Neutrophil (primary cell): ENCODE data around the gene PTH1R.

Experiments
- H3K27ac ChIP-seq: fragments of 200-600 bp; sonication (generic); 2 replicates; pipeline ENCODE4 v1.5.1; 2016; ENCODE audit warnings: mild to moderate bottlenecking, moderate library complexity
- H3K27me3 ChIP-seq: fragments of 200-600 bp; sonication (generic); 2 replicates; pipeline ENCODE4 v1.6.0; 2016; ENCODE audit warnings: mild to moderate bottlenecking
- H3K36me3 ChIP-seq: fragments of 200-600 bp; sonication (generic); 2 replicates; pipeline ENCODE4 v1.5.1; 2017
- H3K4me1 ChIP-seq, 2 experiments: fragments of 200-600 bp in 1 of 2; sonication (generic) in 1 of 2; 1 replicate in 1 of 2; 2 replicates in 1 of 2; pipeline versions ENCODE4 v1.5.1 to v1.6.1; 2013 to 2016; ENCODE audit warnings: low read depth in 1 of 2, low read length in 1 of 2, mild to moderate bottlenecking in 1 of 2, moderate library complexity in 1 of 2; ENCODE audit not compliant: control insufficient read depth in 1 of 2, insufficient read depth in 1 of 2
- H3K4me3 ChIP-seq, 2 experiments: fragments of 200-600 bp in 1 of 2; sonication (generic) in 1 of 2; 1 replicate in 1 of 2; 2 replicates in 1 of 2; pipeline ENCODE4 v1.5.1; 2013 to 2016; ENCODE audit warnings: low read depth in 1 of 2, low read length in 1 of 2, mild to moderate bottlenecking in 1 of 2, moderate library complexity in 1 of 2
- H3K9me3 ChIP-seq: fragments of 200-600 bp; sonication (generic); 2 replicates; pipeline ENCODE4 v1.5.1; 2016
- CTCF ChIP-seq: fragments of 200-600 bp; sonication (generic); IDR thresholded peaks from 2 replicates; pipeline ENCODE4 v1.5.1; 2016; ENCODE audit warnings: antibody characterized with exemption

PTH1R gene

GRCh38 chr3:46889381-46890110 lies 12.0 kb downstream of the PTH1R start:
- H3K9me3 ChIP-seq: no peaks in the 10 kb centered on the region
- H3K27me3 ChIP-seq: peaks cover 100% of the 10 kb centered on the region
- H3K4me3 ChIP-seq: no peak overlapping the region
- no peak overlapping the region for H3K27ac ChIP-seq
- H3K4me1 ChIP-seq: peaks cover 9 to 10% of the 10 kb centered on the region in 2 experiments
- TF ChIP-seq CTCF: no peak
- no peaks in the 10 kb centered on the region for H3K36me3 ChIP-seq

- peaks cover 95% of the 10 kb centered on the region for H3K27me3 ChIP-seq
- peaks cover 9 to 10% of the 10 kb centered on the region in 2 experiments for H3K4me1 ChIP-seq
- H3K9me3 ChIP-seq: no peaks in the 10 kb centered on the region
- TF ChIP-seq CTCF: no peak
- no peak overlapping the region for H3K4me3 ChIP-seq
- H3K36me3 ChIP-seq: no peaks in the 10 kb centered on the region
- H3K27ac ChIP-seq: no peak overlapping the region
These were observed 12.6 kb downstream of the PTH1R start for GRCh38 chr3:46890132-46890531.

GRCh38 chr3:46891132-46891531 lies 13.6 kb downstream of the PTH1R start:
- no peak overlapping the region for H3K4me3 ChIP-seq

GRCh38 chr3:46892285-46893145 lies 15.0 kb downstream of the PTH1R start:
- Histone ChIP-seq H3K4me3 (peak overlapping the region in 1 of 2 experiments; percentile 49), H3K27ac (no peak overlapping the region), H3K27me3 (peaks cover 94% of the 10 kb centered on the region), H3K36me3 (no peaks in the 10 kb centered on the region), H3K4me1 (peaks cover 9 to 10% of the 10 kb centered on the region in 2 experiments), H3K9me3 (no peaks in the 10 kb centered on the region)
- no peak for TF ChIP-seq CTCF

More at GRCh38 chr3:46891132-46891531, 13.6 kb downstream of the PTH1R start:
- peaks cover 9 to 10% of the 10 kb centered on the region in 2 experiments for H3K4me1 ChIP-seq
- no peak for TF ChIP-seq CTCF
- no peaks in the 10 kb centered on the region for H3K36me3 ChIP-seq
- H3K27me3 ChIP-seq: peaks cover 94% of the 10 kb centered on the region
- H3K27ac ChIP-seq: no peak overlapping the region
- no peaks in the 10 kb centered on the region for H3K9me3 ChIP-seq

GRCh38 chr3:46893146-46893748 lies 15.7 kb downstream of the PTH1R start:
- no peaks in the 10 kb centered on the region for H3K36me3 ChIP-seq
- no peak for TF ChIP-seq CTCF
- H3K4me1 ChIP-seq: peaks cover 9 to 10% of the 10 kb centered on the region in 2 experiments
- no peak overlapping the region for H3K27ac ChIP-seq
- no peaks in the 10 kb centered on the region for H3K9me3 ChIP-seq
- H3K4me3 ChIP-seq: no peak overlapping the region
- H3K27me3 ChIP-seq: peaks cover 94% of the 10 kb centered on the region
